Measurements from ENCODE around the gene CASP1.

DNA sequence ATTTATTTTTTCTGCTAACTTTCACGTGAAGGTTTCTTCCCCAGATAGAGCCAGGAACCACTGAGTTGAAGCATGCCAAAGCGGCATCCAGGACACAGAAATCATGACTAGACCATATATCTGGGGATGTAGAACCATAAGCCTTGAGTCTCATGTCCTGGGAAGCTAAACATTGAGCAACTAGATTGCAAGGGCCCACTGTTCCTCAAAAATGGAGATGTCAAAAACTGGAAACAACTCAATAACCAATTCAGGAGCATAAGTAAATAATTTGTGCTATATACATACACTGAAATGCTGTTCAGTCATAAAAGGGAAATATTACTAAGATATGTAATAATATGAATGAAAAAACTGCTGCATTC is 39.2 kb upstream of the CASP1 start:
- TF ChIP-seq, protein P1, sequence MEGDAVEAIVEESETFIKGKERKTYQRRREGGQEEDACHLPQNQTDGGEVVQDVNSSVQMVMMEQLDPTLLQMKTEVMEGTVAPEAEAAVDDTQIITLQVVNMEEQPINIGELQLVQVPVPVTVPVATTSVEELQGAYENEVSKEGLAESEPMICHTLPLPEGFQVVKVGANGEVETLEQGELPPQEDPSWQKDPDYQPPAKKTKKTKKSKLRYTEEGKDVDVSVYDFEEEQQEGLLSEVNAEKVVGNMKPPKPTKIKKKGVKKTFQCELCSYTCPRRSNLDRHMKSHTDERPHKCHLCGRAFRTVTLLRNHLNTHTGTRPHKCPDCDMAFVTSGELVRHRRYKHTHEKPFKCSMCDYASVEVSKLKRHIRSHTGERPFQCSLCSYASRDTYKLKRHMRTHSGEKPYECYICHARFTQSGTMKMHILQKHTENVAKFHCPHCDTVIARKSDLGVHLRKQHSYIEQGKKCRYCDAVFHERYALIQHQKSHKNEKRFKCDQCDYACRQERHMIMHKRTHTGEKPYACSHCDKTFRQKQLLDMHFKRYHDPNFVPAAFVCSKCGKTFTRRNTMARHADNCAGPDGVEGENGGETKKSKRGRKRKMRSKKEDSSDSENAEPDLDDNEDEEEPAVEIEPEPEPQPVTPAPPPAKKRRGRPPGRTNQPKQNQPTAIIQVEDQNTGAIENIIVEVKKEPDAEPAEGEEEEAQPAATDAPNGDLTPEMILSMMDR (conservative IDR thresholded peaks at IDR 0.05; ENCODE audit: low read length) = no peak
- no peak for TF ChIP-seq EZH2phosphoT487 (IDR thresholded peaks at IDR 0.05; ENCODE audit: borderline replicate concordance, low read depth, low read length)
